Measurements from ENCODE around the gene PACSIN2.

Gene PACSIN2

DNA sequence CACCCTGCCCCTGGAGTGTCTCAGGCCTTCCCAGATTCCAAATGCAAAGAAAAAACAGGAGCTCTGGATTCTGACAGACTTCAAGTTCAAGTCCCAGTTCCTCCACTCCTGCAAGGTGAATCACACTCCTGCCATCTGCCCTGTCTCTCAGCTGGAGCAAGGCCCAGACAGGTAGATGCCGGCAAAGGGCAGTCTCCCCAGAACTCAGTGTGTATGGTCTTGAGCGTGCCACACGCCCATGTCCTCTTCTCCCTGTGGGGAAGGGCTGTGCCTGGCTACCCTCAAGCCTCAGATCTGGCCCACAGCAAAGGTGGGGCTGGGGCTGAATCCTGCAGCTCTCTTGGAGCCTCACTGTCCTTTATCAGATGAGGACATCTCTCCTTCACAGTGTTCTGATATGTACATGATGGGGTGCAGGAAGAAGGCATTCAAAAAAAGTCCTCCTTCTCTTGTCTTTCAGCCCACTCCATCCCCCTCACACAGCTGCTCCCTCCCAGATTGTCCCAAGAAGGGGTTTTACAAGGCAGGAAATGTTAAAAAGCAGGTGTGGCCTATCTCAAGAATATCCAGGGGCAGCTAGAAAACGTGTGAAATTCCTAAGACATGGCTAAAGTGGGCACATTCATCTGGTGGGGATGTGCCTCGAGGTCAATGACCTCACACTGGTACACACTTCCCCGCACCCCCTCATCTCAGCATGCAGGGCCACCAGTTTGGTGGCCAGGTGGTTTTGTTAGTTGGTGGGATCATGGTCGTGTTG lies 130.2 kb downstream of the PACSIN2 start:
- no peak overlapping the region for H3K4me3 ChIP-seq (replicated peaks; ENCODE audit: insufficient read depth, low read length)
- H3K27me3 ChIP-seq (ENCODE audit: insufficient read depth, poor library complexity, severe bottlenecking): no peaks in the 10 kb centered on the region
- H3K27ac ChIP-seq (replicated peaks): no peak overlapping the region
- no peak for DNase-seq (ENCODE audit: low read depth in 1 of 2, low spot score in 1 of 2)
- TF ChIP-seq, protein P1, sequence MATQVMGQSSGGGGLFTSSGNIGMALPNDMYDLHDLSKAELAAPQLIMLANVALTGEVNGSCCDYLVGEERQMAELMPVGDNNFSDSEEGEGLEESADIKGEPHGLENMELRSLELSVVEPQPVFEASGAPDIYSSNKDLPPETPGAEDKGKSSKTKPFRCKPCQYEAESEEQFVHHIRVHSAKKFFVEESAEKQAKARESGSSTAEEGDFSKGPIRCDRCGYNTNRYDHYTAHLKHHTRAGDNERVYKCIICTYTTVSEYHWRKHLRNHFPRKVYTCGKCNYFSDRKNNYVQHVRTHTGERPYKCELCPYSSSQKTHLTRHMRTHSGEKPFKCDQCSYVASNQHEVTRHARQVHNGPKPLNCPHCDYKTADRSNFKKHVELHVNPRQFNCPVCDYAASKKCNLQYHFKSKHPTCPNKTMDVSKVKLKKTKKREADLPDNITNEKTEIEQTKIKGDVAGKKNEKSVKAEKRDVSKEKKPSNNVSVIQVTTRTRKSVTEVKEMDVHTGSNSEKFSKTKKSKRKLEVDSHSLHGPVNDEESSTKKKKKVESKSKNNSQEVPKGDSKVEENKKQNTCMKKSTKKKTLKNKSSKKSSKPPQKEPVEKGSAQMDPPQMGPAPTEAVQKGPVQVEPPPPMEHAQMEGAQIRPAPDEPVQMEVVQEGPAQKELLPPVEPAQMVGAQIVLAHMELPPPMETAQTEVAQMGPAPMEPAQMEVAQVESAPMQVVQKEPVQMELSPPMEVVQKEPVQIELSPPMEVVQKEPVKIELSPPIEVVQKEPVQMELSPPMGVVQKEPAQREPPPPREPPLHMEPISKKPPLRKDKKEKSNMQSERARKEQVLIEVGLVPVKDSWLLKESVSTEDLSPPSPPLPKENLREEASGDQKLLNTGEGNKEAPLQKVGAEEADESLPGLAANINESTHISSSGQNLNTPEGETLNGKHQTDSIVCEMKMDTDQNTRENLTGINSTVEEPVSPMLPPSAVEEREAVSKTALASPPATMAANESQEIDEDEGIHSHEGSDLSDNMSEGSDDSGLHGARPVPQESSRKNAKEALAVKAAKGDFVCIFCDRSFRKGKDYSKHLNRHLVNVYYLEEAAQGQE (IDR thresholded peaks at IDR 0.05; ENCODE audit: insufficient replicate concordance, low read depth): no peak
- no peak for TF ChIP-seq GABPA (IDR thresholded peaks at IDR 0.05; ENCODE audit: low read depth)

- Histone ChIP-seq H3K4me3 (replicated peaks; ENCODE audit: insufficient read depth, low read length) (no peak overlapping the region), H3K27ac (replicated peaks) (no peak overlapping the region), H3K27me3 (ENCODE audit: insufficient read depth, poor library complexity, severe bottlenecking) (no peaks in the 10 kb centered on the region)
- DNase-seq (ENCODE audit: low read depth in 1 of 2, low spot score in 1 of 2): no peak
- TF ChIP-seq POLR2AphosphoS5 (IDR thresholded peaks at IDR 0.05; ENCODE audit: low read depth): no peak
- no peak for TF ChIP-seq GABPA (IDR thresholded peaks at IDR 0.05; ENCODE audit: low read depth)
- TF ChIP-seq, protein P1 (IDR thresholded peaks at IDR 0.05; ENCODE audit: insufficient replicate concordance, low read depth): no peak
- TF ChIP-seq SPI1 (IDR thresholded peaks at IDR 0.05; ENCODE audit: borderline replicate concordance, low read depth): no peak
- TF ChIP-seq CTCF (IDR thresholded peaks at IDR 0.05; ENCODE audit: insufficient read depth, low read length): no peak
Observed at GRCh38 chr22:42883970-42884369, 131.0 kb downstream of the PACSIN2 start.

DNA sequence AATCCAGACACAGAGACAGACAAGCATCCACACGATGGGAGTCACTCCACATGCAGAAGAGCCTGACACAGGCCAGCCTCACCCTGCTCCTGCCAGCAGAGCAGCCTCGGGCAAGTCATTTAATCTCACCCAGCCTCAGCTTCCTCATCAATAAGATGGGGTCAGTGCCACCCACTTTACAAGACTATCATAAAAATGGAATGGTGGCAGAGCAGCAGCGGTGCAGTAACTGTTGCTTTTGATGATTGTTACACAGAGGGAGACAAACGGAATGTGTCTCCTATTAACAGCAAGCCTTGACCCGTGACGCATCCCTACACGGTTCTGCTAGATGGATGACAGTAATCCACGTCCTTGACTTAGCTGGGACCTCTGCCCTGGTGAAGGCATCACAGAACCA lies 131.8 kb downstream of the PACSIN2 start:
- H3K27ac ChIP-seq (replicated peaks): no peak overlapping the region
- TF ChIP-seq, protein P1 (IDR thresholded peaks at IDR 0.05; ENCODE audit: insufficient replicate concordance, low read depth): no peak
- no peak for TF ChIP-seq CTCF (IDR thresholded peaks at IDR 0.05; ENCODE audit: insufficient read depth, low read length)
- no peak for TF ChIP-seq SPI1 (IDR thresholded peaks at IDR 0.05; ENCODE audit: borderline replicate concordance, low read depth)
- TF ChIP-seq GABPA (IDR thresholded peaks at IDR 0.05; ENCODE audit: low read depth): no peak
- TF ChIP-seq POLR2AphosphoS5 (IDR thresholded peaks at IDR 0.05; ENCODE audit: low read depth): no peak
- H3K27me3 ChIP-seq (ENCODE audit: insufficient read depth, poor library complexity, severe bottlenecking): no peaks in the 10 kb centered on the region
- no peak overlapping the region for H3K4me3 ChIP-seq (replicated peaks; ENCODE audit: insufficient read depth, low read length)
- DNase-seq (ENCODE audit: low read depth in 1 of 2, low spot score in 1 of 2): no peak
